ENCODE data around the gene EPHX1.
"Not testable (repeated sequence)": the region's sequence is repeated elsewhere in the genome, so short reads cannot be mapped to it uniquely, and the experiment has no call there.

The EPHX1 gene

GRCh38 chr1:225809842-225810578 is at the start of gene EPHX1:
TSS of gene EPHX1 (plus strand) at chr1:225810124. CDS start at chr1:225828730, 18,606 bp downstream.
- Histone ChIP-seq H3K4me1 (ENCODE audit: control insufficient read depth, insufficient read depth, low read length) (peaks cover 40% of the 10 kb centered on the region), H3K9me3 (ENCODE audit: control insufficient read depth, low read length) (no peaks in the 10 kb centered on the region), H3K36me3 (ENCODE audit: control insufficient read depth, insufficient read depth, low read length) (no peaks in the 10 kb centered on the region), H3K27me3 (ENCODE audit: control insufficient read depth, insufficient read depth, low read length) (no peaks in the 10 kb centered on the region), H3K9ac (ENCODE audit: low read length) (peak within 1 kb of the TSS; percentile 50), H3K4me3 (ENCODE audit: low read length) (no peak within 1 kb of the TSS)

GRCh38 chr1:225760531-225760930 is 49.4 kb upstream of the EPHX1 start:
- Histone ChIP-seq H3K4me3 (ENCODE audit: low read length) (no peak overlapping the region), H3K9me3 (ENCODE audit: control insufficient read depth, low read length) (no peaks in the 10 kb centered on the region), H3K27me3 (ENCODE audit: control insufficient read depth, insufficient read depth, low read length) (no peaks in the 10 kb centered on the region), H3K4me1 (ENCODE audit: control insufficient read depth, insufficient read depth, low read length) (peaks cover 16% of the 10 kb centered on the region), H3K36me3 (ENCODE audit: control insufficient read depth, insufficient read depth, low read length) (no peaks in the 10 kb centered on the region), H3K9ac (ENCODE audit: low read length) (no peak overlapping the region)

GRCh38 chr1:225761395-225761794 is 48.5 kb upstream of the EPHX1 start:
- H3K9ac ChIP-seq (ENCODE audit: low read length); H3K4me3 ChIP-seq (ENCODE audit: low read length); H3K27me3 ChIP-seq (ENCODE audit: control insufficient read depth, insufficient read depth, low read length); H3K36me3 ChIP-seq (ENCODE audit: control insufficient read depth, insufficient read depth, low read length); H3K9me3 ChIP-seq (ENCODE audit: control insufficient read depth, low read length): not testable (repeated sequence)
- peaks cover 17% of the 10 kb centered on the region for H3K4me1 ChIP-seq (ENCODE audit: control insufficient read depth, insufficient read depth, low read length)

GRCh38 chr1:225762002-225762441 is 47.9 kb upstream of the EPHX1 start:
- Histone ChIP-seq H3K27me3 (ENCODE audit: control insufficient read depth, insufficient read depth, low read length) (no peaks in the 10 kb centered on the region), H3K9ac (ENCODE audit: low read length) (no peak overlapping the region), H3K4me1 (ENCODE audit: control insufficient read depth, insufficient read depth, low read length) (peaks cover 21% of the 10 kb centered on the region)

GRCh38 chr1:225762444-225762843 is 47.5 kb upstream of the EPHX1 start:
- no peaks in the 10 kb centered on the region for H3K27me3 ChIP-seq (ENCODE audit: control insufficient read depth, insufficient read depth, low read length)
- H3K4me1 ChIP-seq (ENCODE audit: control insufficient read depth, insufficient read depth, low read length): peaks cover 25% of the 10 kb centered on the region
- H3K36me3 ChIP-seq (ENCODE audit: control insufficient read depth, insufficient read depth, low read length): no peaks in the 10 kb centered on the region
- no peaks in the 10 kb centered on the region for H3K9me3 ChIP-seq (ENCODE audit: control insufficient read depth, low read length)
- H3K9ac ChIP-seq (ENCODE audit: low read length): no peak overlapping the region
- no peak overlapping the region for H3K4me3 ChIP-seq (ENCODE audit: low read length)

More at GRCh38 chr1:225762002-225762441, 47.9 kb upstream of the EPHX1 start:
- Histone ChIP-seq H3K4me3 (ENCODE audit: low read length) (no peak overlapping the region), H3K36me3 (ENCODE audit: control insufficient read depth, insufficient read depth, low read length) (no peaks in the 10 kb centered on the region), H3K9me3 (ENCODE audit: control insufficient read depth, low read length) (no peaks in the 10 kb centered on the region)

- Histone ChIP-seq H3K36me3 (ENCODE audit: control insufficient read depth, insufficient read depth, low read length) (no peaks in the 10 kb centered on the region), H3K9ac (ENCODE audit: low read length) (no peak overlapping the region), H3K9me3 (ENCODE audit: control insufficient read depth, low read length) (no peaks in the 10 kb centered on the region), H3K4me1 (ENCODE audit: control insufficient read depth, insufficient read depth, low read length) (peaks cover 33% of the 10 kb centered on the region), H3K27me3 (ENCODE audit: control insufficient read depth, insufficient read depth, low read length) (no peaks in the 10 kb centered on the region), H3K4me3 (ENCODE audit: low read length) (no peak overlapping the region)
These were observed 46.0 kb upstream of the EPHX1 start for GRCh38 chr1:225763716-225764548.

- peaks cover 33% of the 10 kb centered on the region for H3K4me1 ChIP-seq (ENCODE audit: control insufficient read depth, insufficient read depth, low read length)
- H3K36me3 ChIP-seq (ENCODE audit: control insufficient read depth, insufficient read depth, low read length): no peaks in the 10 kb centered on the region
These were observed 43.8 kb upstream of the EPHX1 start for GRCh38 chr1:225765982-225766674.

GRCh38 chr1:225766967-225767633 is 42.8 kb upstream of the EPHX1 start:
- Histone ChIP-seq H3K4me3 (ENCODE audit: low read length) (no peak overlapping the region), H3K9ac (ENCODE audit: low read length) (no peak overlapping the region), H3K4me1 (ENCODE audit: control insufficient read depth, insufficient read depth, low read length) (peaks cover 37% of the 10 kb centered on the region), H3K9me3 (ENCODE audit: control insufficient read depth, low read length) (no peaks in the 10 kb centered on the region), H3K36me3 (ENCODE audit: control insufficient read depth, insufficient read depth, low read length) (no peaks in the 10 kb centered on the region), H3K27me3 (ENCODE audit: control insufficient read depth, insufficient read depth, low read length) (no peaks in the 10 kb centered on the region)

More at GRCh38 chr1:225765982-225766674, 43.8 kb upstream of the EPHX1 start:
- no peaks in the 10 kb centered on the region for H3K9me3 ChIP-seq (ENCODE audit: control insufficient read depth, low read length)
- H3K4me3 ChIP-seq (ENCODE audit: low read length): no peak overlapping the region
- no peak overlapping the region for H3K9ac ChIP-seq (ENCODE audit: low read length)
- H3K27me3 ChIP-seq (ENCODE audit: control insufficient read depth, insufficient read depth, low read length): no peaks in the 10 kb centered on the region

- Histone ChIP-seq H3K4me1 (ENCODE audit: control insufficient read depth, insufficient read depth, low read length) (peaks cover 39% of the 10 kb centered on the region), H3K27me3 (ENCODE audit: control insufficient read depth, insufficient read depth, low read length) (no peaks in the 10 kb centered on the region), H3K4me3 (ENCODE audit: low read length) (no peak overlapping the region), H3K9ac (ENCODE audit: low read length) (no peak overlapping the region), H3K9me3 (ENCODE audit: control insufficient read depth, low read length) (no peaks in the 10 kb centered on the region), H3K36me3 (ENCODE audit: control insufficient read depth, insufficient read depth, low read length) (no peaks in the 10 kb centered on the region)
These were observed 42.0 kb upstream of the EPHX1 start for GRCh38 chr1:225767634-225768540.

- Histone ChIP-seq H3K4me1 (ENCODE audit: control insufficient read depth, insufficient read depth, low read length) (peaks cover 45% of the 10 kb centered on the region), H3K9me3 (ENCODE audit: control insufficient read depth, low read length) (no peaks in the 10 kb centered on the region), H3K9ac (ENCODE audit: low read length) (no peak overlapping the region)
These were observed 41.1 kb upstream of the EPHX1 start for GRCh38 chr1:225768662-225769426.

More at GRCh38 chr1:225768662-225769426, 41.1 kb upstream of the EPHX1 start:
- H3K36me3 ChIP-seq (ENCODE audit: control insufficient read depth, insufficient read depth, low read length): no peaks in the 10 kb centered on the region
- no peak overlapping the region for H3K4me3 ChIP-seq (ENCODE audit: low read length)
- no peaks in the 10 kb centered on the region for H3K27me3 ChIP-seq (ENCODE audit: control insufficient read depth, insufficient read depth, low read length)

Measured in mucosa of stomach (tissue), 1 donor.